ENCODE measurements around the gene DGKH.

DGKH gene

GRCh38 chr13:42276683-42277082 is 228.2 kb downstream of the DGKH start:
- H3K4me3 ChIP-seq (ENCODE audit: low read length), result no peak overlapping the region
- TF ChIP-seq ZNF274 (IDR thresholded peaks at IDR 0.05; ENCODE audit: low read depth, low read length), result no peak

GRCh38 chr13:42277618-42278276 is 229.3 kb downstream of the DGKH start:
- no peak for TF ChIP-seq ZNF274 (IDR thresholded peaks at IDR 0.05; ENCODE audit: low read depth, low read length)
- no peak overlapping the region for H3K4me3 ChIP-seq (ENCODE audit: low read length)

GRCh38 chr13:42279080-42279479 is 230.6 kb downstream of the DGKH start:
- H3K4me3 ChIP-seq (ENCODE audit: low read length), result no peak overlapping the region
- no peak for TF ChIP-seq ZNF274 (IDR thresholded peaks at IDR 0.05; ENCODE audit: low read depth, low read length)

- no peak for TF ChIP-seq ZNF274 (IDR thresholded peaks at IDR 0.05; ENCODE audit: low read depth, low read length)
- no peak overlapping the region for H3K4me3 ChIP-seq (ENCODE audit: low read length)
These were observed 231.5 kb downstream of the DGKH start for GRCh38 chr13:42279986-42280385.

GRCh38 chr13:42280537-42280936 is 232.1 kb downstream of the DGKH start:
- no peak for TF ChIP-seq ZNF274 (IDR thresholded peaks at IDR 0.05; ENCODE audit: low read depth, low read length)
- H3K4me3 ChIP-seq (ENCODE audit: low read length), result no peak overlapping the region

GRCh38 chr13:42283574-42283973 is 235.1 kb downstream of the DGKH start:
- H3K4me3 ChIP-seq (ENCODE audit: low read length), result no peak overlapping the region
- TF ChIP-seq ZNF274 (IDR thresholded peaks at IDR 0.05; ENCODE audit: low read depth, low read length), result no peak

GRCh38 chr13:42284068-42284467 is 235.6 kb downstream of the DGKH start:
- no peak for TF ChIP-seq ZNF274 (IDR thresholded peaks at IDR 0.05; ENCODE audit: low read depth, low read length)
- H3K4me3 ChIP-seq (ENCODE audit: low read length), result no peak overlapping the region

Data from GM08714 (cell line).